MCF 10A (cell line): ENCODE data around the gene GZMA. TPM values are rescaled to one million over a fixed set of nuclear protein-coding genes. Genes with fewer than 3 reads are reported as not detected.

ENCODE experiments used
- BruUV-seq: library from RNA; stranded (reverse); fragments of 400-500 nt; replicated peaks from 2 replicates; lab custom pipeline; 2021; lab: Mats Ljungman, UMichigan
- CTCF ChIA-PET: fragments of 300-600 bp; sonication (Branson Sonifier 250); formaldehyde crosslinking; extraction: SDS; loops from one replicate; lab custom pipeline; 2021; ENCODE audit warnings: antibody characterized with exemption, inconsistent platforms; lab: Yijun Ruan, JAX
- POLR2A ChIA-PET: fragments of 300-600, 350-650 bp; sonication (Branson Sonifier 250); formaldehyde crosslinking; extraction: SDS; loops from one replicate; lab custom pipeline; 2020; ENCODE audit warnings: antibody characterized with exemption, inconsistent platforms; lab: Yijun Ruan, JAX
- DNase-seq: peaks from one replicate; pipeline ENCODE4 v3.0.0-alpha.2; 2018; ENCODE audit not compliant: unreplicated experiment
- H3K27ac Mint-ChIP-seq: one replicate; pipeline ENCODE4 v1.8.0; 2022; ENCODE audit warnings: mild to moderate bottlenecking, low read depth, mixed read lengths; ENCODE audit not compliant: unreplicated experiment
- H3K27me3 Mint-ChIP-seq: one replicate; pipeline ENCODE4 v1.8.0; 2022; ENCODE audit warnings: mixed read lengths; ENCODE audit not compliant: insufficient read depth, unreplicated experiment
- H3K36me3 Mint-ChIP-seq: one replicate; pipeline ENCODE4 v1.8.0; 2022; ENCODE audit warnings: mild to moderate bottlenecking, moderate library complexity, mixed read lengths; ENCODE audit not compliant: insufficient read depth, unreplicated experiment
- H3K4me1 Mint-ChIP-seq: one replicate; pipeline ENCODE4 v1.8.0; 2022; ENCODE audit warnings: mixed read lengths; ENCODE audit not compliant: insufficient read depth, unreplicated experiment
- H3K4me3 Mint-ChIP-seq: one replicate; pipeline ENCODE4 v1.8.0; 2022; ENCODE audit warnings: mild to moderate bottlenecking, moderate library complexity, mixed read lengths; ENCODE audit not compliant: unreplicated experiment
- H3K9me3 Mint-ChIP-seq: one replicate; pipeline ENCODE4 v1.8.0; 2022; ENCODE audit warnings: mixed read lengths; ENCODE audit not compliant: unreplicated experiment
- intact Hi-C: fragments of 100-400 bp; cut with micrococcal nuclease; formaldehyde crosslinking; loops from 2 replicates; pipeline ENCODE4 v1.14.1; 2022
- total RNA-seq: library from RNA; stranded (reverse); gene quantifications from 2 replicates; pipeline ENCODE4 v1.2.3, GENCODE V29; 2022
- TF ChIP-seq, protein P1 (sequence below): fragments of 200-600 bp; IDR thresholded peaks from one replicate; pipeline ENCODE4 v1.8.0; 2022; ENCODE audit warnings: antibody characterized with exemption, mild to moderate bottlenecking; ENCODE audit not compliant: unreplicated experiment

Gene GZMA
- total RNA-seq, 1 experiment from 2014 or later = not detected

DNA sequence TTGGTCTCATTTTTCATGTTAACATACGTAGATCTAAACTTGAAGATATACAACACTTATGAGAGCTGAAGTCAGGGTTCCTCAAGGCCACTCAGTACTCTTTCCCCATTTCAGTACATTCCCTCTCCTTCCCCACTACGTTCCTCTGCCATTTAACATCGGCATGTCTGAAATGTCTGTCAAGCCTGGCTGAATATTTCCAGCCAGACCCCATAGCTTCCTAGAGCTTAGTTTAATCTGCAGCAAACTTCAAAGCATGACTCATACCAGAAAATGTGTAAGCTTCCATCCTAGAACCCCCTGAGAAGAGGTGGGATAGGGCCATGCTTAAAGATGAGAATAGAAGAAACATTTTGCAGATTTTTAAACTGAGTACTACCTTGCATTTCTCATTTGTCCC is 6.2 kb downstream of the GZMA start:
- Mint-ChIP-seq H3K4me3 (no peak overlapping the region), H3K9me3 (no peaks in the 10 kb centered on the region), H3K36me3 (no peaks in the 10 kb centered on the region), H3K27me3 (peaks cover 38% of the 10 kb centered on the region), H3K27ac (no peak overlapping the region), H3K4me1 (no peaks in the 10 kb centered on the region)
- TF ChIP-seq, protein P1, sequence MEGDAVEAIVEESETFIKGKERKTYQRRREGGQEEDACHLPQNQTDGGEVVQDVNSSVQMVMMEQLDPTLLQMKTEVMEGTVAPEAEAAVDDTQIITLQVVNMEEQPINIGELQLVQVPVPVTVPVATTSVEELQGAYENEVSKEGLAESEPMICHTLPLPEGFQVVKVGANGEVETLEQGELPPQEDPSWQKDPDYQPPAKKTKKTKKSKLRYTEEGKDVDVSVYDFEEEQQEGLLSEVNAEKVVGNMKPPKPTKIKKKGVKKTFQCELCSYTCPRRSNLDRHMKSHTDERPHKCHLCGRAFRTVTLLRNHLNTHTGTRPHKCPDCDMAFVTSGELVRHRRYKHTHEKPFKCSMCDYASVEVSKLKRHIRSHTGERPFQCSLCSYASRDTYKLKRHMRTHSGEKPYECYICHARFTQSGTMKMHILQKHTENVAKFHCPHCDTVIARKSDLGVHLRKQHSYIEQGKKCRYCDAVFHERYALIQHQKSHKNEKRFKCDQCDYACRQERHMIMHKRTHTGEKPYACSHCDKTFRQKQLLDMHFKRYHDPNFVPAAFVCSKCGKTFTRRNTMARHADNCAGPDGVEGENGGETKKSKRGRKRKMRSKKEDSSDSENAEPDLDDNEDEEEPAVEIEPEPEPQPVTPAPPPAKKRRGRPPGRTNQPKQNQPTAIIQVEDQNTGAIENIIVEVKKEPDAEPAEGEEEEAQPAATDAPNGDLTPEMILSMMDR = no peak
- ChIA-PET POLR2A (no interaction called here), CTCF (interaction anchor here (1.3 kb wide), 1 partner anchor 17 kb away, joined by 3 read pairs; no protein-coding TSS in a partner anchor)
- BruUV-seq = no TSS peak
- intact Hi-C loops = no loop called here
- no peak for DNase-seq

DNA sequence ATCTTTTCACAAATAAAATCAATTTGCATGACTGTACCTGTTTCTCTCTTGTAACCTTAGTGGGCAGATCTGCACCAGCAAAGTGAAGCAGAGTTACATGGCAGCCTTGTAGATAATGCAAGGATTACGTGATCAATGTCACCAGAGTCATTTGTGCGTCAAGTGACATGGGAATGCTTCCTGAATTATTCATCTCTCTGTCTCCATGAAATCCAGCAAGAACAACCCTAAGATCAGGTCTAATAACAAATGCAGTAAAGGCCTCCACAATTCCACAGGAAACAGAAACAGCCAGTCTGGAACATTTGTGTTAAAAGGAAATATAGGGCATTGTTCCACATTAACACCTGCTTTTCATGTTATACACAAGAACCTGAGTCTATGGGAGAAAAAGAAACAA is 7.8 kb downstream of the GZMA start:
- no peak for DNase-seq
- no TSS peak for BruUV-seq
- Mint-ChIP-seq H3K36me3 (no peaks in the 10 kb centered on the region), H3K4me3 (no peak overlapping the region), H3K27me3 (peaks cover 32% of the 10 kb centered on the region), H3K9me3 (no peaks in the 10 kb centered on the region), H3K4me1 (no peaks in the 10 kb centered on the region), H3K27ac (no peak overlapping the region)
- TF ChIP-seq, protein P1 = no peak
- ChIA-PET POLR2A (no interaction called here), CTCF (no interaction called here)
- intact Hi-C loops = no loop called here

DNA sequence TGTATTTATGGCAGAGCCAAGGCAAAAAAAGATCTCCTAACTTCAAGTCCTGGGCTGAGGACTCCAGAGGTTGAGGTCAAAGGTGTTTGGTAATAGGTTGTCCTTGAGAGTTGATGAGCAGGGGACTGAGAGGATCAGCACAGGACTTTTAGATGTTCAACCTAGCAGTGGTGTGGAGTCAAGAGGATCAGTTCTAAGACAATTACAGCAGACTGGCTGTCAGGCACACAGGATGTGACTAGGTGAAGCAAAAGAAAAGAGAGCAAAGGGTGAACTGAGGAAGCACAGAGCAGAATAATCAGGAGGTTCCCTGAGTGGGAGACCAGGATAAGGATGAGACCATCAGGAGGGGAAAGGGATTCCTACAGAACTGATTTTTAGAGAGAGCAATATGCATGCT is 10.9 kb downstream of the GZMA start:
- intact Hi-C loops = no loop called here
- Mint-ChIP-seq H3K27ac (no peak overlapping the region), H3K36me3 (no peaks in the 10 kb centered on the region), H3K27me3 (peaks cover 32% of the 10 kb centered on the region), H3K4me1 (no peaks in the 10 kb centered on the region), H3K9me3 (no peaks in the 10 kb centered on the region), H3K4me3 (no peak overlapping the region)
- TF ChIP-seq, protein P1 = no peak
- no TSS peak for BruUV-seq
- peak; percentile 2 for DNase-seq
- ChIA-PET POLR2A (interaction anchor here (0.7 kb wide), 1 partner anchor 380 kb away, joined by 3 read pairs; no protein-coding TSS in a partner anchor), CTCF (interaction anchor here (1.0 kb wide), 1 partner anchor 8 kb away, joined by 3 read pairs; no protein-coding TSS in a partner anchor)

DNA sequence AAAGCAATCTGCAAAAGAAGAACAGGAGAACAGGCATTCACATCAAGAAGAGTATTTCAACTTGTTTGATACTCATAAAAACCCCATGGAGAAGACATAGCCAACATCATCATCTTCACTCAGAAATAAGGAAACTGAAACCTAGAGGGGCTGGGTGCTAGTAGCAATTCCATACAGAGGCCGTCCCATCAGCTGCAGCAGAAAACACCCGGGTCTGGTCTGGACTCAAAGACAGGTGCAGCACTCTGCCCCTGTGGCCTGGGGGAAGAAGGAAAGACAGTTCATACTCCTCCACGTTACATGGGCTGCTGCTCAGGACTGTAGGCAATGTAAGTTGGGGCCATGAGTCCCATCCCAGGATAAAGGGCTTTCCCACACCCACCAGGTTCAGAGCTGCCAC is 11.6 kb downstream of the GZMA start:
- Mint-ChIP-seq H3K9me3 (no peaks in the 10 kb centered on the region), H3K4me3 (no peak overlapping the region), H3K36me3 (no peaks in the 10 kb centered on the region), H3K27ac (no peak overlapping the region), H3K4me1 (no peaks in the 10 kb centered on the region), H3K27me3 (peaks cover 39% of the 10 kb centered on the region)
- TF ChIP-seq, protein P1 = no peak
- ChIA-PET POLR2A (no interaction called here), CTCF (interaction anchor here (0.6 to 1.0 kb wide), 2 partner anchors 9 to 1637 kb away, joined by 3 to 4 read pairs; no protein-coding TSS in a partner anchor)
- no peak for DNase-seq
- BruUV-seq = no TSS peak
- intact Hi-C loops = no loop called here
